ENCODE results near the gene ATP6V1C2. TPM values are rescaled to one million over a fixed set of nuclear protein-coding genes. Genes with fewer than 3 reads are reported as not detected.

The ATP6V1C2 gene
- total and polyA plus RNA-seq, 8 donors: 0.10 to 4.0 (median 2.6) TPM

- intact Hi-C loops (cut with DNase I): no loop called here
- peaks cover 17 to 43% of the 10 kb centered on the region in 2 donors for H3K27me3 ChIP-seq
- no peak for ATAC-seq
Measured at GRCh38 chr2:10716581-10716980, 4.8 kb upstream of the ATP6V1C2 start.

GRCh38 chr2:10717628-10718027 is 3.8 kb upstream of the ATP6V1C2 start:
- ATAC-seq: no peak
- TF ChIP-seq, protein P1, sequence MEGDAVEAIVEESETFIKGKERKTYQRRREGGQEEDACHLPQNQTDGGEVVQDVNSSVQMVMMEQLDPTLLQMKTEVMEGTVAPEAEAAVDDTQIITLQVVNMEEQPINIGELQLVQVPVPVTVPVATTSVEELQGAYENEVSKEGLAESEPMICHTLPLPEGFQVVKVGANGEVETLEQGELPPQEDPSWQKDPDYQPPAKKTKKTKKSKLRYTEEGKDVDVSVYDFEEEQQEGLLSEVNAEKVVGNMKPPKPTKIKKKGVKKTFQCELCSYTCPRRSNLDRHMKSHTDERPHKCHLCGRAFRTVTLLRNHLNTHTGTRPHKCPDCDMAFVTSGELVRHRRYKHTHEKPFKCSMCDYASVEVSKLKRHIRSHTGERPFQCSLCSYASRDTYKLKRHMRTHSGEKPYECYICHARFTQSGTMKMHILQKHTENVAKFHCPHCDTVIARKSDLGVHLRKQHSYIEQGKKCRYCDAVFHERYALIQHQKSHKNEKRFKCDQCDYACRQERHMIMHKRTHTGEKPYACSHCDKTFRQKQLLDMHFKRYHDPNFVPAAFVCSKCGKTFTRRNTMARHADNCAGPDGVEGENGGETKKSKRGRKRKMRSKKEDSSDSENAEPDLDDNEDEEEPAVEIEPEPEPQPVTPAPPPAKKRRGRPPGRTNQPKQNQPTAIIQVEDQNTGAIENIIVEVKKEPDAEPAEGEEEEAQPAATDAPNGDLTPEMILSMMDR (IDR thresholded peaks at IDR 0.05): no peak
- DNase-seq: no peak
- peaks cover 6 to 18% of the 10 kb centered on the region in 2 donors for H3K4me1 ChIP-seq
- intact Hi-C loops (cut with DNase I): no loop called here
- no peaks in the 10 kb centered on the region for H3K9me3 ChIP-seq
- H3K36me3 ChIP-seq: no peaks in the 10 kb centered on the region
- H3K4me3 ChIP-seq: no peak overlapping the region
- H3K27me3 ChIP-seq: peaks cover 27 to 43% of the 10 kb centered on the region in 2 donors
- no peak overlapping the region for H3K27ac ChIP-seq

More at GRCh38 chr2:10716581-10716980, 4.8 kb upstream of the ATP6V1C2 start:
- Histone ChIP-seq H3K4me1 (peaks cover 0 to 13% of the 10 kb centered on the region in 2 donors), H3K9me3 (no peaks in the 10 kb centered on the region), H3K27ac (no peak overlapping the region), H3K4me3 (no peak overlapping the region), H3K36me3 (no peaks in the 10 kb centered on the region)
- TF ChIP-seq, protein P1 (IDR thresholded peaks at IDR 0.05): no peak
- DNase-seq: no peak

DNA sequence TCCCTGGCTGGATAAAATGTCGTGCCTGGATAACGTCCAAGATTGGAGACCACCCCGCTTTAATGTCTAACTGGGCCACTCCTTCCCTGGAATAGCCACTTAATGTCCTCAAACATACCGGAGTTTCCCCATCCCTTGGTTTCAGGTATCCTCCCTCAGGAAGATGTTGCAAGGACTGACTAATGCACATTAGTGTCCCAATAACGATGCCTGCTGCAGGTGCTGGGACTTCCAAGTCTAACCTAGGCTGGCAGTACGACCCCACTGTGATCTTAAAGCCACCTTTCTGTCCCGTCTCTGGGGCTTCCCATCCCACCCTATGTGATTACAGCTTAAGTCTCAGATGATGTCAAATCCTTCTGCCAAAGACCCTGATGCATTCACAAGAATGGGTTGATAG is 1.1 kb upstream of the ATP6V1C2 start:
- intact Hi-C loops (cut with DNase I): no loop called here
- peaks cover 6 to 18% of the 10 kb centered on the region in 2 donors for H3K4me1 ChIP-seq
- H3K36me3 ChIP-seq: no peaks in the 10 kb centered on the region
- DNase-seq (no peak), ATAC-seq (no peak)
- TF ChIP-seq, protein P1 (IDR thresholded peaks at IDR 0.05): no peak
- H3K9me3 ChIP-seq: no peaks in the 10 kb centered on the region
- H3K4me3 ChIP-seq: no peak overlapping the region
- no peak overlapping the region for H3K27ac ChIP-seq
- peaks cover 52 to 61% of the 10 kb centered on the region in 2 donors for H3K27me3 ChIP-seq

DNA sequence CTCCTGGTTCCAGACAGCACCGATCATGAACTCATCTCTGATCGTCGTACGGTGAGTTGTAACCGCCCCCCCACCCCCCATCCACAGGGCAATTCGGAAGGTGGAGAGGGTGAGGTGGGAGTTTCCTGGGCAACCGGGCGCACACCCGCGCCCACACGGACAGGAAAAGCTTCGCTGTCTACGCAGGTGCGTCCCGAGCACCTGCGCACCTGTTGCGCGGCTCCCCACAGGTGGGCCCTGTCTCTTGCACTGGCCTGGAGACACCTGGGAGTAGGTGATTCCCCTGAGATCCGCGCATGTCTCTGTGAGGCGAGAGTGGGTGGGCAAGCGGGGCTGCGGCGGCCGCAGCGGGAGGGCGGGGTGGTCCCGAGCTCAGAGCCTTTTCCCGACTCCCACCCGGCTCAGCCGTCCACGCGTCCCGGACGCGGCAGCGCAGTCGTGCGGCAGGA is 459 bp upstream of the ATP6V1C2 start:
- ATAC-seq: peak; percentile 53
- intact Hi-C loops (cut with DNase I): no loop called here
- Histone ChIP-seq H3K9me3 (no peaks in the 10 kb centered on the region), H3K36me3 (no peaks in the 10 kb centered on the region), H3K4me1 (peaks cover 6 to 18% of the 10 kb centered on the region in 2 donors), H3K4me3 (peak overlapping the region; percentile 27 to 40), H3K27ac (no peak overlapping the region), H3K27me3 (peaks cover 52 to 68% of the 10 kb centered on the region in 2 donors)
- no peak for DNase-seq
- TF ChIP-seq, protein P1 (IDR thresholded peaks at IDR 0.05): no peak

DNA sequence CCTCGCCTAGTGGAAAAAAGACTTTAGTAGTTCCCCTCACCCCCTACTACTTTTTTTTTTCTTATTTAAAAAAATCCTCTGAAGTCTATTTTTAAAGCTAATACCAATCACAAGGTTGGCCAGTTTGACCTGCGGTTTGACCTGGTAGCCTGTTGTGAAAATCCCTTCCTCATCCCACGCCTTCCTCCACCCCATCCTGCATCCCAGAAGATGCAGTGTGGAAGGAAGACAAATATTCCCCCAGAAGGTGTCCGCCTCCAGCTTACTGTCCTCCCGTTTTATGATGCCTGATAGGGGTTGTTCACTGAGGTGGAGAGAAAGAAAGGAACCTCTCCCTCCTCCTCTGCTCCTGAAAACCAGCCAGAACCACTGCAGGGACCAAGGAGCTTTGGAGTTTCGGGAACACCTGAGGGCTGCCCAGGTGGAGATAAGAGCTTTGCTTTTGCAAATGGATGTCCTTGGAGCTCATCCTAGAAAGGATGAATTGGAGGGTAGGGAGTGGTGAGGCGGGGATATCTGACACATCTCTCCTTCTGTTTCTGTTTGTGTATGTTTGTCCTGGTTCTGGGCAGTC is 909 bp downstream of the ATP6V1C2 start:
- H3K36me3 ChIP-seq: no peaks in the 10 kb centered on the region
- H3K9me3 ChIP-seq: no peaks in the 10 kb centered on the region
- DNase-seq (no peak), ATAC-seq (no peak)
- peaks cover 6 to 18% of the 10 kb centered on the region in 2 donors for H3K4me1 ChIP-seq
- H3K27me3 ChIP-seq: peaks cover 52 to 69% of the 10 kb centered on the region in 2 donors
- TF ChIP-seq, protein P1 (IDR thresholded peaks at IDR 0.05): no peak
- H3K4me3 ChIP-seq: peak overlapping the region; percentile 27 to 40
- no peak overlapping the region for H3K27ac ChIP-seq
- intact Hi-C loops (cut with DNase I): no loop called here
